Measurements from ENCODE around the gene AGT.
"Not testable (repeated sequence)": the region's sequence is repeated elsewhere in the genome, so short reads cannot be mapped to it uniquely, and the experiment has no call there.

Gene AGT

DNA sequence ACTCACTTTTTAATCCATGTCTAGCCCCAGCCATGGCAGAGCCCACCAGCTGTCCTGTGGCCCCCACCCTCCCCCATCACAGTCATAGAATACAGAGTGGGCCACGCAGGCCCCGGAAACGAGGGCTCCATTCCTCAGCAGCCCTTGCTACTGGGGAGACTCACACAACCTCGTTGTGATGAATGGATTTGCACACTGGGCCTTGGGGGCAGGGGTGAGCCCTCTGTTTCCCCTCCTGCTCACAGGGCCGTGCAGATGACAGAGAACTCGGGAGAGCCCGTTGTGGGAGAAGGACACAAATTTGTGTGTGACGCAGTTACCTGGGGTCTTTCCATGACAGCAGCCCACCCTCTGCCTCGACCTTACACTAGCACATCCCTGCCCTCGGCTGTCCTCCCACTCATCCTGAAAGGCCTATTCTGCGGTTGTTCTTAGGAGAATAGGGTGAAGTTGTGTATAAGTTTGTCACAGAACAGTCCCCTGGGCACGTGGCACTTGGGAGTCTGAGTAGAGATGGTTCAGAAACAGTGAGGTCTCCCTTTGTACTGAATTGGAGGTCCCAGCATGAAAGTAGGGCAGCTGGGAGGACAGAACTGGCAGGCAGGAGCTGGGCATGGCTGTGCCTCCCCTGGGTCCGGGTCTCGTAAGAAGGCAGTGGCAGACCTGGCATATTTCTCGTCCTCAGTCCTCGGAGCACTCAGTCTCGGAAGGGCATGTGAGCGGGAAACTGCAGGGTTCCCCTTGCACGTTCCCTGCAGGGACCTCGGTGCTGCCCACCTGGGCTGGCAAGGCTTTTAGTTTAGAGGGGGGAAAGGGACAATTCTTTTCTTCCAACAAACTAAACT lies 6.8 kb downstream of the AGT start:
- no peak for DNase-seq

DNA sequence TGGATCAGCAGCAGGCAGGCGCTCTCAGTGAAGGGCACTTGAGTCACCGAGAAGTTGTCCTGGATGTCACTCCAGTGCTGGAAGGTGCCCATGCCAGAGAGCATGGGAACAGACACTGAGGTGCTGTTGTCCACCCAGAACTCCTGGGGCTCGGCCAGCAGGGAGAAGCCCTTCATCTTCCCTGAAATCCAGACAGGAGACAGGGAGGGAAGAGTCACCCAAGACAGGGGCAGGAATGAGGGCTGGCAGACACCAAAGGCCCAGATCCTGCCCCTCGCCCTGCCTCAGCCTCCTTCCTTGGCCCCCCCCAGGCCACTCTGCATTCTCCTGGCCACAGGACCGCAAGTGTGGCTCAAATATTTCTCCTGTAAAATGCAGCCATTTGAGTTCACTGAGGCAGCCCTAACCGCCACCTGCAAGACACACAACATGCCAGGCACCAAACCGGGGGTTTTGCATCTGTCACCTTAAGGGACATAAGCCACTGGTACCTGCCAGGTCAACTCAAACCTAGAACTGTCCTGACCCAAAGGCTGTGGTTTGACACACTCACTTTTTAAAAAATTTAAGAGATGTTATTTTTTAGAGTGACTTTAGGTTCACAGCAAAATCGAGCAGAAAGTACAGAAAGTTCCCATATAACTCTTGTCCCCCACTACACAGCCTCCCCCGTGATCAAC lies 7.8 kb downstream of the AGT start:
- DNase-seq, result no peak

DNA sequence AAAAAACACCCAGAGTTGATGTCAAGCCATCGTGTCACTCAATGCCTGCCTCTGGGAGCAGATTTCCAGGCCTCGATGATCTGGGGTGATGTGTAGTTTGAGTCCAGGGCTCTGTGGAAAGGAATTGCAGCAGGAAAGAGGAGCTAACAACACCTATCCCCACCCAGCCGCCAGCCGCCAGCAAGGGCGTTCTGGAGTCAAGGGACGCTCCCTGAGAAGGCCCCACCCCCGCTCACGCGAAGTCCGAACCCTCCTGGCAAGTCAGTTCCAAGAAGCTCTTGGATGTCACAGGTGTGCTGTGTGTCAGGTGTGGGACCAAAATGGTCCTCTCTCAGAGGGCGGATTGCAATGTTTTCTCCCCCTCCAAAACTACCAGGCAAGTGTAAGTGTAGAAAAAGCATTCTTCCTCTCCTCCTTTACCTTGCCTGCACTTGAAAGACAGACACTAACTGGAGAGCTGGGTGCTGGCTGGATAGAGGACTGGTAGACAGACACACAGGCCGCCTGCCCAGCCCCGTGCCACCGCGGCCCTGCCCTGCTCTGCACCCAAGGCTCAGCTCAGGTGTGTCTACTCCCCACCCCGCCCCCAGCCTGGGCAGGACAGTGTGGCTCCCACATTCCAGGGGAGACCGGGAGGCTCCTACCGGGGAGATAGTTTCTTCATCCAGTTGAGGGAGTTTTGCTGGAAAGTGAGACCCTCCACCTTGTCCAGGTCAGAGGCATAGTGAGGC lies 8.5 kb downstream of the AGT start:
- DNase-seq, result no peak

DNA sequence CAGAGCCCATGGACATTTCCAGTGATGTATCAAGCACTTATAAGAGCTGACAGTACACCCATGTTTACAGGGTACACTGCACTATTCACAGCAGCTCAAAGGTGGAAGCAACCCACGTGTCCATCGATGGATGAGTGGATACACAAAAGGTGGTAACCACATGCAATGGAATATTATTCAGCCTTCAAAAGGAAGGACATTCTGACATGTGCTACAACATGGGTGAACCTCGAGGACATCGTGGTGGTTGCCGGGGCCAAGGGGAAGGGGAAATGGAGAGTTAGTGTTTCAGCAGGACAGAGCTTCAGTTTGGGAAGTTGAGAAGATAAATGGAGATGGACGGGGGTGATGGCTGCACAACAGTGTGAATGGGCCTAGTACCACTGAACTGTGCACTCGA lies 9.1 kb downstream of the AGT start:
- no peak for DNase-seq

DNA sequence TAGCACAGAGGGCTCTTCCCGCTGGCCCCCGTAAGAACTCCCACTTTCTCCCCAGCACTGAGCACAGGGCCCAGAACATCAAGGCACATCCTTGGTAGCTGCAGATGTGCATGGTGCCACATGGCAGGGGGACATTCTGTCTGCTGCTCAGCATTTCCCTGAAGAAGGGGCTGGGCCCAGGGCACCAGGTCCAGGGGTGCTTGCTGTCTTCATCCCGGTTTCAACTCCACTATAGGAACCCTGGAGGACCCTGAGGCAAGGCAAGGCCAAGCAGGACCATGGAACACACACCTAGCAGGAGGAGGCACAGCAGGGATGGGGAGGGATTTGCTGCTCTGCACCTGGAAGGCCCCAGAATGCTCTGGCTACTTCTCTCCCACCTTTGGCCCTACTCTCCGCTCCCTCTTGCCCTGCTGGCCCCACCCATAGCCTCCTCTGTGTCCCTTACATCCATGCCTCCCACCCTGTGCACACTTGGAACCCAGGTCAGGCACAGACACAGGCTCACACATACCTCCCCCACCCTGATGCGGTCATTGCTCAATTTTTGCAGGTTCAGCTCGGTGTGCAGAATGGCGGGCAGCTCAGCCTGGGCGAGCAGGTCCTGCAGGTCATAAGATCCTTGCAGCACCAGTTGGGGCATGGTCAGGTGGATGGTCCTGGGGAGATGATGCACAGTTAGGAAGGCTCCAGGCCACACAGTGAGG lies 10.1 kb downstream of the AGT start:
- no peak for DNase-seq

DNA sequence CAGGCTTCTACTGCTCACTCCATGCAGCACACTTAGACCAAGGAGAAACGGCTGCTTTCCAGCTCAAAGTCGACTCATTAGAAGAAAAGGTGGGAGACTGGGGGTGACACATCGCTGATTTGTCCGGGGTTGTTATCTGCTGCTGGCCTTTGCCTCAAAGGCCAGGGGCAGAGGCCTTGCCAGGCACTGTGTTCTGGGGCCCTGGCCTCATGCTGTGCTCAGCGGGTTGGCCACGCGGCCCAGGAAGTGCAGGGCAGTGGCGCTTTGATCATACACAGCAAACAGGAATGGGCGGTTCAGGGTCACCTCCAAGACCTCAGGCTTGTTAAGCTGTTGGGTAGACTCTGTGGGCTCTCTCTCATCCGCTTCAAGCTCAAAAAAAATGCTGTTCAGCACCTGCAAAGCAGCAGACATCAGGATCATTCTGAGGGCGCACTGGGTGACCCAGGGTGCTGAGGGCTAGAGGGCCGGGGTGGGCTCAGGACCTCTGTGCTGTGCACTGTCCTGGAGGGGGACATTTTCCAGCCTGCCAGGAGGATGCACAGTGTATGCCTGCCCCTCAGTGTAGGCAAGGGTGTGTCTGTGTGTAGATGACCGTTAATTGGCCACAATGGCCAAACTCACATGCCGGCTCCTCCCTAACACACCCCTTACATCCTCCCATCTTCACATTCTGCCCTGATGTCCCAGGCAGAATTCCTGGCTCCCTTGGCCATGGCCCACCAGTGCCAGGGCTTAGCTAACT lies 10.8 kb downstream of the AGT start:
- DNase-seq, result no peak

DNA sequence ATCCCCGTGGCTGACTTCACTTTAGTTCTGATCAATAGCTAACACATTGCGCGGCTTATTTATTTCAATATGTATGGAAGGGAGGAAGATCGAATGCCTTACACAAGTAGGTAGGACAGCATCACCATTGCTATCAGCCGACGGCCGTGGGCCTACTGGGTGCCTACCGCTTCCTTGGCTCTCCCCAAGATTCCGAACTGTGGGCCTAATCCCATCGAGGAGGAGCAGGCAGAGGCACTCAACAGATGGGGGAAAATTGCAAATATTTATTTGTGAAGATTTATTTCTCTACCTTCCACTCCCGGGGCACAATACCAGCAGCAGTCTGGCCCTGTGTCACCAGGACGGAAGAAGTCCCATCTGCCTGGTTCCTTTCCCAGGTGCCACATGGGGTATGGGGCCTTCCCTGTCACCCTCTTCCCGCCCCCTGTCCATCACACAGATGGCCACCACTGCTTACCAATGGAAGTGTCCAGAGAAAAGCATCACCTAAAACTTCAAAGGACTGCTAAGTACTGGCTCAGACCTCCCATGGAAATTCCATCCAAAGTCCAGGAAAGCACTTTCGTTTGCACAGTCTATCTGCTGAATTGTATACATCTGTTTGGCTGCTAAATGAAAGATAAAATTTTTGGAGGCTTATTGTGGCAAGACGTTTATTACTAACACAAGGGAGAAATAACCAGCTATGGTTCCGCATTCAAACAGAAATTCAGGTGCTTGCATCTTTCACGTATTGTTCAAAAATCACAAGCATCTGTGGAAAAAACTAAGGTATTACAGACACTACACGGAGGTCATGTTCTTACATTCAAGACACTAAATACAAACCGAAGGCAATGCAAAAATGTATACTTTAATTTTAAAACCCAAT lies 11.8 kb downstream of the AGT start:
- DNase-seq, result no peak

DNA sequence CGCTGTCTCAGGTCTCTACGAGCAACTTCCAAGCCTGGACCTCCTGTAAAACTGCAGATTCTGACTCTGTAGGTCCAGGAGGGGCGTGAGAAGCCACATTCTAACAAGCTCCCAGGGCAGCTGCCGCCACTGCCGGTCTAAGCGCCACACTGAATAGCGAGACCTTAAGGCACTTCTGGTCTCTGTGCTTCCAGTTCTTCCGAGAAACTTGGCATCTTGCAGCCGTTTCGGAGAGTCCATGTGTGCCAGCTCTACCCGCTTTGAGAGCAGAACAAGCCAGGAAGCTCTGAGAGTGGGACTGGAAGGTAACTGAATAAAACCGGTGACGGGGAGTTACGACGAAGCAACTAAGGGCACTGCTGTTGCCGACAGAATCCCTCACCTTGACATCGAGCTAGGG lies 12.5 kb downstream of the AGT start:
- DNase-seq, result no peak

DNA sequence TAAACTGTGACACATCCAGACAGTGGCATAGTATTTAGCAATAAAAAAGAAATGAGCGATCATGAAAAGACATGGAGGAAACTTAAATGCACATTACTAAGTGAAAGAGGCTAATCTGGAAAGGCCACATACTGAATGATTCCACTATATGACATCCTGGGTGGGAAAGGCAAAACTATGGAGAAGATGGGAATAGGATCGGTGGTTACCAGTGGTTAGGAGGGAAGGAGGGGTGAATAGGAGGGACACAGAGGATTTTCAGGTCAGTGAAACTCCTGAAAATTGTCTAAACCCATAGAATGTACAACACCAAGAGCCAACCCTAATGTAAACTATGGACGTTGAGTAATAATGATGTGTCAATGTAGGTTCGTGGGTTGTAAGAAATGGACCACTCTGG lies 13.8 kb downstream of the AGT start:
- no peak for DNase-seq

DNA sequence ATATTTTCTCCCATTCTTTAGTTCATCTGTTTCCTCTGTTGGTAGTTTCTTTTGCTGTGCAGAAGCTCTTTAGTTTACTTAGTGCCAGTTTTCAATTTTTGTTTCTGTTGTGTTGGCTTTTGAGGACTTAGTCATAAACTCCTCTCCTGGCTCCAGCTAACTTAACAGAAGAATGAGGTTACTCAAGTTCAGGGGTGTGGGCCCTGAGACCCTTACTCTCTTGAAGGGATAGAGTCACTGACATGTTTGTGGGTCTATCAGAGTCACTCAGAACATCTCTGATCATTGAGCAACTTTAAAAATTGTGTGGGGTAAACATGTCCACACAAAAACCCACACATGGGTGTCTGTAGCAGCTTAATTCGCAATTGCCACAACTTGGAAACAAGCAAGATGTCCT lies 14.2 kb downstream of the AGT start:
- no peak for DNase-seq

DNA sequence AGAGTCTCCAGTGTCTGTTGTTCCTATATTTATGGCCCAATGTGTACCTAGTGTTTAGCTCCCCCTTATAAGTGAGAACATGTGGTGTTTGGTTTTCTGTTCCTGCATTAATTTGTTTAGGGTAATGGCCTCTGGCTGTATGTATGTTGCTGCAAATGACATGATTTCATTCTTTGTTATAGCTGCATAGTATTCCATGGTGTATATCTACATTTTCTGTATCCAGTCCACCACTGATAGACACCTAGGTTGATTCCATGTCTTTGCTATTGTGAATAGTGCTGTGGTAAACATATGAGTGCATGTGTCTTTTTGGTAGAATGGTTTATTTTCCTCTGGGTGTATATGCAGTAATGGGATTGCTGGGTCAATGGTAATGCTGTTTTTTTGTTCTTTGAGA lies 15.0 kb downstream of the AGT start:
- DNase-seq, result not testable (repeated sequence)

DNA sequence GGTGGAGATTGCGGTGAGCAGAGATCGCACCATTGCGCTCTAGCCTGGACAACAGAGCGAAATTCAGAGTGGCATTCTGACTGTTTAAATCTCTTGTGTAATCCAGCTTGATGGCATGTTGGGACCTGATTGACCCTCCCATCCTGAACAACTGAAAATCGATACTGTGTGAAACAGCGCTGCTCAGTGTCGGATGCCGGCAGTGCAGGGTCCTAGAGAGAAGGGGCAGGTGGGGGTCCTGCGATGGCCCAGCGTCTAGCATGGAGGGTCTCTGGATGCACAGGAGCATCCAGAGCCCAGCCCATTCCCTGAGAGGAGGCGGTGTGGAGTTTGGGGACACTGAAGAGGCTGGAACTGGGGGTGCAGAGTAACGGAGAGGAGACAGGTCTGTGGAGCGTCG lies 15.8 kb downstream of the AGT start:
- DNase-seq, result no peak

DNA sequence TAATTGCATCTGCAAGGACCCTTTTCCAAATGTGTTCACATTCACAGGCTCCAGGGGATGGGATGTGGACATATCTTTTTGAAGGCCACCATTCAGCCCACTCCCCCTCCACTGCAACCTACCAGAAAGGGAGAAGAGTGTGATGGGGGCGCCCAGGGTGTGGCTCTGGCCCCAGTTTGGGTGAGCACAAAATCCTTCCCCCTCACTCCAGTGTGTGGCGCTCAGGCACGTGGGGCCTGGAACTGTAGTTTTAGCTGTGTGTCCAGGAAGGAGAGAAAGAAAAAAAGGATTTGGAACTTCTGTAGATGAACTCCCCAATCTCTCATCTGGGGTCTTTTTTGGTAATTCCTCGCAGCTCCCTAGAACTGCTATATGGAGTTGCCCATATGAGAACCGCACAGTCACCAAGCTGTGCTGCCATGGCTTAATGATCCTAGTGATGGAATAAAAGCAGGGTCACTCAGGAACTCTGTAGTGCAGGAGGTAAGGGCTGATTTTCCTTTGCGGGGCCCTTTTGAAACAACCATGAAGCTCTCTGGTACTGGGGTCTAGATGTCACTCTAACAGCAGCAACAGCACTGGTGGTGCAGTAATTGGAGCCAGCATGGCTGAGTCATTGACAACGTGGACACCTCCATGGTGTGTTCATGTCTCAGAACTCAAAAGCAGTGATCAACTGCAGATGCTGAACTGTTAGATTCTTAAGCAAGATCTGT lies 17.0 kb downstream of the AGT start:
- DNase-seq, result no peak

DNA sequence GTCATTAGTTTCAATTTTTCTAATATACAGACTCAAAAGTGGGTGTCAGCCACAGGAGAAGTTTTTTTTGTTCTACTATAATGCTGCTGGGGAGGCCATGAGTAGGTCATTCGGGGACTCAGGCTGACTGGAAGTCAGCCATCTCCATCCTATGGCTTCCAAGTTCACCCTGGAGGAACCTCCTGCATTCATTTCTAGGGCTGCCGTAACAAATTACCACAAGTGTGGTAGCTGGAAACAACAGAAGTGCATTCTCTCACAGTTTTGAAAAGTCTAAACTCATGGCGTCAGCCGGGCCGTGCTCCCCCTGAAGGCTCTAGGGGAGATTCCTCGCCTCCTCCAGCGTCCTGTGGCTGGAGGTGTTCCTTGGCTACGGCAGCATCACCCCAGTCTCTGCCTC lies 17.7 kb downstream of the AGT start:
- DNase-seq, result no peak

DNA sequence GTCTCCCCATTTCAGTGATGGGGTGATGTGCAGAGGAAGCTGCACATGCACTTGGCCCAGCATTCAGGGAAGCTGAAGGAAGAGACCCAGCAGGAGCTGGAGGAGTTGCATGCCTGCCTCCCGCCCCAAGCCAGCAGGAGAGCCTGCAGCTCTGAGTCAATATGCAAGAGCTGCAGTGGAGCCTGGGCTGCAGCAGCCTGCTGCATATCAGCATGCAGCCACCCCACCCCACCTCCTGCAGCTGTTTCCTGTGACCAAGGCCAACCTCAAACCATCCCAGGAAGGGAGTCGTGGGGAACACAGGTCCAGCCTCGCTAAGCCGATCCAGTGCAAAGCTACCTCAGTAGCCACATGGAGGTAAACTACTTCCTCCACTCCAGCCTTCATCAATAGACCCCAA lies 18.9 kb downstream of the AGT start:
- no peak for DNase-seq

DNA sequence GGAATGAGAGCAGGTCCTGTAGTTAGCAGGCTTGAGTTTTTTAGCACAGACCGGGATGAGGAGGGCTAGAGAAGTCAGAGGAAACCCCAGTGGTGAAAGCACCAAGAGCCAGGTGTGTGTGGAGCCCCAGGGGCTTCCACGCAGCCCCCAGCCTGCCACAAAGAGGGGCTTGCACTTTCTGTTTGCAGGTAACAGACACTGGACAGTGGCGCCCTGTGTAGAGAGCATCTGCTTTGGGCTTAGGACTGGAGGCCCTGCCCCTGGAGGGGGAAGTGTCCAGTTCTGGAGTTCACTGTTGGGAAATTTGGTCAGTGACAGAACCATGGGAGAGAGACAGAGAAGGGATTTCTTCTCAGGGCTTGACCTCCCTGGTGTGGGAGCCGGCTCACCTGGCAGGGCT lies 19.5 kb downstream of the AGT start:
- no peak for DNase-seq

DNA sequence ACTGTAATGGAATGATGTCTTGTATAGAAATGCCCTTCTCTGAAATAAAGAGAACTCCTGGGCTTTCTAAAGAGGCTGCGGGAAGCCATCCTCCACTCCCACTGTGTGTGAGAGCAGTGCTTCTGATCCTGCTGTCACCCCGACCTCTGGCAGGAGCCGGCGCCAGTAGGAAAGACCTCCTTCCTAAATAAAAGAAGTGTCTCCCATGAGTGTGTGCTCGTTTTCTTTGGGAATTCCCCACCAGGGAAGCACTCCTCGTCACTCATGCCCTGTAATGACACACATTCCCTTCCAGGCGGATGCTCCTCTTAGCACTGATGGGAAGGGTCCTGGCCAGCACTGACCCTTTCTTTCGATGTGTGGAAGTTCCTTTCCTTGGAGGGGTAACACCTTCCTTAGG lies 20.1 kb downstream of the AGT start:
- no peak for DNase-seq

DNA sequence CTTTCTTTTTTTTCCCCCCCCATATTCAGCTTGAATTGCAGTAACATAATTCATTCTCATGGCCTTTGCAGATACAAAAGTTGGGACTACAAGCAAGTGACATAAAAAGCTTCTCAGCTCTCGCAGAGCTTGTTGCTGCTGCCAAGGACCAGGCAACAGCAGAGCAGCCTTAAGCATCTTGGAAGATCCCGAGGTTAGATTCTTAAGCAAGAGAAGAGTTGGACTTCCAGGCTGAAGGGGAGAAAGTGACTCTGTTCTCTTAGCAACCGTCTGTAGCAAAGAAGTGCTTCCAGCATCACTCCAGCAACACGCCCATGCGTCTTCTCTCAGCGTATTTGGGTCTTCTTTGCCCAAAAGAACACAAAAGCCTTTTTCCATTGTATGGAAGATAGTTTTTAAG lies 20.7 kb downstream of the AGT start:
- no peak for DNase-seq

DNA sequence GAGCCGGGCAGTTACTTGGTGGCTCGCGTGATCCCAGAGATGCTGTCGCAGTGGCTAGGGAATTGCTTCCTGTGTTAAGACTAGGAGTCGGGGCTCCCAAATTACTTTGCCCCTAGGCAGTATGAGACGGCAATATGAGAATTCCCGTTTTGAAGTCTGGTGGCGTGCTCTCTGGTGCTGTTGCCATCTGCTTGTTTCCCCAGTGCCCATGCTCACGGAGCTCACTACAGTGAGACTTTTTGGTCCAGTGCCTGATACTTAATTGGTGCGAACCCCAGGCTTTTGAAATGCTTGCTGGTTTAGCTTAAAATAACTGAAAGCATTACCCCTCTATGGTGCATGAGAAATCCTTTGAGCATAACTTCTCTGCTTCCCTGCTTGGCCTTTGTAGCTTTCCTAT lies 22.3 kb downstream of the AGT start:
- no peak for DNase-seq

DNA sequence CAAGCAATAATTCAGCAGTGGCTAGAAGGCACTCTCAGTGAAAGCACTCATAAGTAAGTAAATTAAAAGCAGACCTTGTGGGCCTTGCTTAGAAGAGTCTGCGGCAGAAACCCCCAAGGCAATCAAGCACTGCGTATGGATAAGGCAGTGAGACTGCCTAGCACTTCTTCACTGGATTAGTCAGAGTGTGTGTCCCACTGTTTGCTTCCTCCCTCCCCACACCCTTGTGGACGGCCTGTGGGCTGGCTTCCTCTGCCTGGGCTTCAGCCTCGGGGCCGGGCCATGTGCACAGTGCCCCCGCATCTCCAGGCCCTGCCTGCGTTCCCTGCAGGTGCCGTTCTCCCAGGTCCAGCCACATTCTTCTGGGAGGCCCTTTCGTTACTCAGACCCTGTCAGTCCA lies 23.8 kb downstream of the AGT start:
- no peak for DNase-seq

DNA sequence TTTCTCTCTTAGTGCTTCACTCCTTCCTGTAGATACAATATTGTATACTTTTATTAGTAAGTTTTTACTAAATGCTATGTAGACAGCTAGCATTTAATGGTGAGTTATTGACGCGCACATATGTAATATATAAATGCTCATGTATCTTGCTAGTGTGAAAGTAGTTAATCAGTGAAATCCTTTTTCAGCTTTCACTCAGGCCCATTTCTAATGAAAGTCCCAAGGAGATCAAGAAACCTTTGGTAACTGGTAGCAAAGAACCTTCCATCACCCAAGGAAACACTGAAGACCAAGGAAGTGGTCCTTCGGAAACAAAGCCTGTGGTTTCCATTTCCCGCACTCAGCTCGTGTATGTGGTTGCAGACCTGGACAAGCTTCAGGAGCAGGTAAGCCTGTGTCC lies 27.2 kb downstream of the AGT start:
- no peak for DNase-seq
